ENCODE measurements around the gene ADGRL3. TPM values are rescaled to one million over a fixed set of nuclear protein-coding genes. Genes with fewer than 3 reads are reported as not detected.

Gene ADGRL3
- polyA plus RNA-seq, 1 experiment: 0.35 TPM

DNA sequence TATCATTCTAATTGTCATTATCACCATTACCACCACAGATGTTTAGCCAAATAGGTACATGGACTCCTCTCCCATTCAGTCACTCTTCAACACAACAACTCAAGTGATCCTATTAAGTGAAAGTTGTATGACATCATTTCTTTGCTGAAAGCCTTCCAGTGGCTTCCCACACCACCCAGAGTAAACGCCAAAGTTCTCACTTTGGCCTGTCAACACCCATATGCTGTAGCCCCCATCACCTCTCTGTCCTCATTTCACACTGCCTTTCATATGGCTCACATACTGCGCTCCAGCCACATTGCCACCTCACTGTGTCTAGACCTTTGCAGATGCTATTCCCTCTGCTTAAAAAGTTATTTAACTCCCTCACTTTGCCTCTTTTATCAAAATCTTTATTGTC, 682.3 kb downstream of the ADGRL3 start:
- H3K4me3 ChIP-seq (ENCODE audit: low read depth, low read length): no peak overlapping the region
- no peak overlapping the region for H3K27ac ChIP-seq (ENCODE audit: low read depth, low read length)
- H3K9me3 ChIP-seq (ENCODE audit: control insufficient read depth, insufficient read depth, low read length): peaks cover 2% of the 10 kb centered on the region; the same call in 1 of the 2 replicates
- no peak for DNase-seq (ENCODE audit: low read depth, low spot score)
- POLR2A ChIA-PET: no interaction called here
- no peaks in the 10 kb centered on the region for H3K27me3 ChIP-seq (ENCODE audit: control insufficient read depth, insufficient read depth, low read length)
- TF ChIP-seq, protein P1, sequence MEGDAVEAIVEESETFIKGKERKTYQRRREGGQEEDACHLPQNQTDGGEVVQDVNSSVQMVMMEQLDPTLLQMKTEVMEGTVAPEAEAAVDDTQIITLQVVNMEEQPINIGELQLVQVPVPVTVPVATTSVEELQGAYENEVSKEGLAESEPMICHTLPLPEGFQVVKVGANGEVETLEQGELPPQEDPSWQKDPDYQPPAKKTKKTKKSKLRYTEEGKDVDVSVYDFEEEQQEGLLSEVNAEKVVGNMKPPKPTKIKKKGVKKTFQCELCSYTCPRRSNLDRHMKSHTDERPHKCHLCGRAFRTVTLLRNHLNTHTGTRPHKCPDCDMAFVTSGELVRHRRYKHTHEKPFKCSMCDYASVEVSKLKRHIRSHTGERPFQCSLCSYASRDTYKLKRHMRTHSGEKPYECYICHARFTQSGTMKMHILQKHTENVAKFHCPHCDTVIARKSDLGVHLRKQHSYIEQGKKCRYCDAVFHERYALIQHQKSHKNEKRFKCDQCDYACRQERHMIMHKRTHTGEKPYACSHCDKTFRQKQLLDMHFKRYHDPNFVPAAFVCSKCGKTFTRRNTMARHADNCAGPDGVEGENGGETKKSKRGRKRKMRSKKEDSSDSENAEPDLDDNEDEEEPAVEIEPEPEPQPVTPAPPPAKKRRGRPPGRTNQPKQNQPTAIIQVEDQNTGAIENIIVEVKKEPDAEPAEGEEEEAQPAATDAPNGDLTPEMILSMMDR (IDR thresholded peaks at IDR 0.05; ENCODE audit: low read depth, low read length): no peak
- CTCF ChIA-PET: no interaction called here

DNA sequence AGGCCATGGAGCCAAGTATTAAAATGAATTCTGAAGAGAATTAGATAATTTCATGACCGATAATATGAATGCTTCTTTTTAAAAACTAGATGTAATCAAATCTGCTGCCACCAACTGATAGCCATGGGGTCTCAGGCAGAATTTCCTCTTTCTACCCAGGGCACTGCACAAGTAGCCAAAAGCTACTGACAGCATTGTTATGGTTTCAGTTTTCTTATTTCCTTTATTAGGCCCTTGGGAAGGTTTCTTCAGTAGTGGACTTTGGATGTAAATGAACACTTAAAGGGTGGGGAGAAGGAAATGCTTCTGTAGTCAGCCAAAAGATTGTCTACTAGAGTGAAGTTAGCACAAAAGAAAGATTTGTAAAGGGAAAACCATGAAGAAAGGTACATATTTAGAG, 686.0 kb downstream of the ADGRL3 start:
- TF ChIP-seq, protein P1 (IDR thresholded peaks at IDR 0.05; ENCODE audit: low read depth, low read length): no peak
- Histone ChIP-seq H3K27ac (ENCODE audit: low read depth, low read length) (no peak overlapping the region), H3K27me3 (ENCODE audit: control insufficient read depth, insufficient read depth, low read length) (no peaks in the 10 kb centered on the region), H3K4me3 (ENCODE audit: low read depth, low read length) (no peak overlapping the region), H3K9me3 (ENCODE audit: control insufficient read depth, insufficient read depth, low read length) (peaks cover 2% of the 10 kb centered on the region; the same call in 1 of the 2 replicates)
- ChIA-PET CTCF (no interaction called here), POLR2A (no interaction called here)
- DNase-seq (ENCODE audit: low read depth, low spot score): no peak

DNA sequence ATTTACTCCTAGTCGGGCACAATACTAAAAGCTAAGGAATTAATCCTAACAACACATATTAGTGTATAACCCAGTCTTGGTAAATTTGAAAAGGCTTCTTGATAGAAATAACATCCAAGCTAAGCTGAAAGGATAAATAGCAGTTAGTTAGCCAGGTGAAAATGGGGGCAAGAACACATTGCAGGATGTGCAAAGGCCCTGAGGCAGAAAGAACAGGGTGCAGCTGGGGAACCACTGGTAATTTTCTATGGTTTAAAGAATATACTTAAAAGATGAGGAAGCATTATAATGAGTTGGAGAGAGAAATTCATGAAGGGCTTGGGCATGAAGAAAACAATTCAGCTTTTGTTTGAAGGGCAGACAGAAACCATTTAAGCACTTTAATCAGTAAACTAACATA, 689.0 kb downstream of the ADGRL3 start:
- Histone ChIP-seq H3K4me3 (ENCODE audit: low read depth, low read length) (no peak overlapping the region), H3K27ac (ENCODE audit: low read depth, low read length) (no peak overlapping the region), H3K9me3 (ENCODE audit: control insufficient read depth, insufficient read depth, low read length) (no peaks in the 10 kb centered on the region), H3K27me3 (ENCODE audit: control insufficient read depth, insufficient read depth, low read length) (no peaks in the 10 kb centered on the region)
- POLR2A ChIA-PET: no interaction called here
- CTCF ChIA-PET: no interaction called here
- no peak for DNase-seq (ENCODE audit: low read depth, low spot score)
- TF ChIP-seq, protein P1 (IDR thresholded peaks at IDR 0.05; ENCODE audit: low read depth, low read length): no peak

DNA sequence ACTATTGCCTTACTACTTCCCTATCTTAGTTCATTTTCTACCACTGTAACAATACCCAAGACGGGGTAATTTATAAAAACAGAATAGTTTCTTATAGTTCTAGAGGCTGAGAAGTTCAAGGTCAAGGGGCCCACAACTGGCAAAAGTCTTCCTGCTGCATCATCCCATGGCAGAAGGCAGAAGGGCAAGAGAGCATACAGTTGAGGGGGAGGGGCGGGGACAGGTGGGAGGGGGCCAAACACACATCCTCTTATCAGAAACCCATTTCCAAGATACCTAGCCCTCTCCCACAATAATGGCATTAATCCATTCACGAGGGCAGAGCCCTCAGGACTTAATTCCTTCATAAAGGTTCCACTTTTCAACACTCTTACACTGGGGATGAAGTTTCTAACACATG, 690.2 kb downstream of the ADGRL3 start:
- H3K9me3 ChIP-seq (ENCODE audit: control insufficient read depth, insufficient read depth, low read length): no peaks in the 10 kb centered on the region
- H3K4me3 ChIP-seq (ENCODE audit: low read depth, low read length): no peak overlapping the region
- POLR2A ChIA-PET: no interaction called here
- no peaks in the 10 kb centered on the region for H3K27me3 ChIP-seq (ENCODE audit: control insufficient read depth, insufficient read depth, low read length)
- TF ChIP-seq, protein P1 (IDR thresholded peaks at IDR 0.05; ENCODE audit: low read depth, low read length): no peak
- CTCF ChIA-PET: interaction anchor here (0.7 kb wide), 1 partner anchor 144 kb away, joined by 3 read pairs; no protein-coding TSS in a partner anchor
- no peak overlapping the region for H3K27ac ChIP-seq (ENCODE audit: low read depth, low read length)
- DNase-seq (ENCODE audit: low read depth, low spot score): no peak

DNA sequence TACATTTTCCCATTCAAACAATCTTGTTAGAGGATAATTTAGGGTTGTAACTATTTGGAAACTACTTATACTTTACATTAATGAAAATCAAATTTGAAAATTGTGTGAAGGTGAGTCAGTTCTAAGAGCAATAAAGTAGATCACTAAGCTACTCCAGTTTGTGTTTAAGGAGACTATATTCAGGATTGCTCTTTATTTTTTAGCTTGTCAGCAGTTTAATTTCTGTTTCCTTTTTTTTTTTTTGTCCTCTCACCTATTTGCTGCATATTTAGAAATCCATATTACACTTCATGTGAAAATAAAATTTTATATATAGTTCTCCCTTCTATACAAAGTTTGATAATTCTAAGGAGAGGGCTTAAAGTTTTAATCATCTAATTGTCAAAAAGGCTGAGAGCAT, 691.8 kb downstream of the ADGRL3 start:
- Histone ChIP-seq H3K27ac (ENCODE audit: low read depth, low read length) (no peak overlapping the region), H3K9me3 (ENCODE audit: control insufficient read depth, insufficient read depth, low read length) (no peaks in the 10 kb centered on the region), H3K4me3 (ENCODE audit: low read depth, low read length) (no peak overlapping the region), H3K27me3 (ENCODE audit: control insufficient read depth, insufficient read depth, low read length) (no peaks in the 10 kb centered on the region)
- POLR2A ChIA-PET: no interaction called here
- no peak for DNase-seq (ENCODE audit: low read depth, low spot score)
- CTCF ChIA-PET: no interaction called here
- TF ChIP-seq, protein P1 (IDR thresholded peaks at IDR 0.05; ENCODE audit: low read depth, low read length): no peak
